TTC549 (cell line): Measurements from ENCODE around the gene LYRM4.
"Not testable (repeated sequence)": the region's sequence is repeated elsewhere in the genome, so short reads cannot be mapped to it uniquely, and the experiment has no call there.

Experiments used
- FAIRE-seq: peaks from 2 replicates; lab custom pipeline; 2012; peaks lifted over from hg19 to GRCh38; lab: Jason Lieb, UNC

The LYRM4 gene

DNA sequence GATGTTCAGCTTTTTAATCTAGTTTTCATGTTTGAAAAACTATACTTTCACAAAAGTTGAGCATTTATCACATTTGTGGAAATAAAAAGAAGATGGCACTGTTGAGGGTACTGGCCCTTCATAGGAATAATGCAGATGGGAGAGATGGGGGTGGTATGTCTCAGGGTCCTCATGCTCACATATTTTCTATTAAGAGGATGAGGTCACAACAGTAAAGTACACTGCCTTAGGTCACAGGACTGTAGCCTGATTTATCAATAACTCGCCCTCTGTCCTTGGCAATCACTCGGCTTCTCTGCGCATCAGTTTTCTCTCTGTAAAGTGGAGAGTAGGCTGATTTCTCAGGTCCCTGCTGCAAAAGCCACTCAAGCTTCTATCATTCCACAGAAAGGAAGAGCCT lies 119.7 kb downstream of the LYRM4 start:
- FAIRE-seq, result no peak

DNA sequence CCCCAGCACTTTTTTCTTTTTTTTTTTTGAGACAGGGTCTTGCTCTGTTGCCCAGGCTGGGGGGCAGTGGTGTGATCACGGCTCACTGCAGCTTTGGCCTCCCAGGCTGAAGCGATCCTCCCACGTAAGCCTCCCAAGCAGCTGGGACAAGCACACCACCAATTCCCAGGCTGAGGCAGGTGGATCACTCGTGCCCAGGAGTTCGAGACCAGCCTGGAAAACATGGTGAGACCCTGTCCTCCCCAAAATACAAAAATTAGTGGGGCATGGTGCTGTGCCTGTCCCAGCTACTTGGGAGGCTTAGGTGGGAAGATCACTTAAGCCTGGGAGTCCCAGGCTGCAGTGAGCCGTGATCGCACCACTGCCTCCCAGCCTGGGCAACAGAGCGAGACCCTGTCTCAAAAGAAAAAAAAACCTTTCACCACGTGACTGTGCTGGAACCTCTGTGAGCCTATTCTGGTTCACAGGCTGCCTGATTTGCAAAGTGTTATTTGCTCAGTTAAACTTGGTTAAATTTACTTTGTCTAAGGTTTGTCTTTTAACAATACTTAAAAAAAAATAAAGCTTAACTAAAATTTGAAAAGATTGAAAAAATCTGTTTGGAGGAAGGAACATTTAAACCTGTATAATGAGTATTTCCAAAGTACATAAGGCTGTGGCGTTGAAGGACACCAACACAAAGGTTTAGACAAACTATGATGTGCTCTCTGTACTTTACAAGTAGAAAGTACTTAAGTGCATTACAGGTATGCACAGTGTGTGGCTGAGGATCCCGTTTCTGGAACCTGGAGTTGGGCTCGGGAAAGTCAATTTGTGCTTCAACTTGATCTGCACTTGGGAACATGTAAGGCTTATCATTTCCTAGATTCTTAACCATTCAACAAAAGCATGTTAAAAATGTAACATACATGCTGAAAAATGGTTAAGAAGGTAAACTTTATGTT lies 120.7 kb downstream of the LYRM4 start:
- no peak for FAIRE-seq

DNA sequence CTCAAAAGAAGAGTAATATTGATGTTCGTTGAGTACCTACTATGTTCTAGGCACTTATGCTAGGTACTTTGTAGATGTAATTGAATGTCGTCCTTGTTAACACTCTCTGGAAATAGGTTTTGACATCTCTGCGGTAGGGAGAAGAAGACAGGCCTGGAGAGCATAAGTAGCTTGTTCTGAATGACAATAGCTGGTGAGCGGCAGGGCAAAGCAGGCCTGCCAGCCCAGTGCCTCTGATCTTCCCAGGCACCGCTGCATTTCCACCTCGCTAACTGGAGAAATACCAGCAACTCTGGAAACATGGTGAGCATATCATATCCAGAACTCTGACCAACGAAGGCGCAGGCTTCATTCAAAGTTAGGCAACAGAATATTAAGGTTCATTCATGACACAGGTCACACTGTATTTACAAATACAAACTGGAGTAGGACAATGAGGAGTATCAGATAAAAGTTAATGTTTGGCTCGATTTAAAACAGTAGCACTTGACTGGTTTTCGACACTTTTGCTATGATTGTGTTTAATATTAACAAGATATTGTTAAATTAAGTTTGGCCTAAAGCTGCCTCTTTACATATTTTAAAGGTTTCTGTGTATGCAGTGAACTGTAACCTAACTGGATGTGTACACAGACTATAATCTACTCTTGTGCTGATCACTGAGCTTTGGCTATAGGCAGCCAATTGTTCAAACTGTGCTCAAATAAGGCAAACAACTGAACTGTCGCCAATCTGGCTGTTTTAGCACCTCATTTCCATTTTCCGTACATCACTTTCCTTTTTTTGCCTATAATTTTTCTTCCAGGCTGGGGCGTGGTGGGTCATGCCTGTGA lies 121.5 kb downstream of the LYRM4 start:
- FAIRE-seq, result no peak

DNA sequence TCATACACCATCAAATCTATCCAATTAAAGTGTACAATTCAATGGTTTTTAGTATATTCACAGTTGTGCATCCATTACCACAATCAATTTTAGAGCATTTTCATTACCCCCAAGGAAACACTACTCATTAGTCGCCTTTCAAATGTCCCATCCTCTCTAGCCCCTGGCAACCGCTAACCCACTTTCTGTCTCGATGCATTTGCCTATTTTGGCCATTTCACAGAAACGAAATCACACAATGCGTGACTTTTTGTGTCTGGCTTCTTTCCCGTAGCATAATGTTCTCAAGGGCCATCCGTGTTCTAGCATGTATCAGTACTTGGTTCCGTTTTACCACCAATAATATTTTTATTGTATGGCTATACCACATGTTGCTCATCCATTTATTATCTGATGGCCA lies 123.9 kb downstream of the LYRM4 start:
- FAIRE-seq, result no peak

DNA sequence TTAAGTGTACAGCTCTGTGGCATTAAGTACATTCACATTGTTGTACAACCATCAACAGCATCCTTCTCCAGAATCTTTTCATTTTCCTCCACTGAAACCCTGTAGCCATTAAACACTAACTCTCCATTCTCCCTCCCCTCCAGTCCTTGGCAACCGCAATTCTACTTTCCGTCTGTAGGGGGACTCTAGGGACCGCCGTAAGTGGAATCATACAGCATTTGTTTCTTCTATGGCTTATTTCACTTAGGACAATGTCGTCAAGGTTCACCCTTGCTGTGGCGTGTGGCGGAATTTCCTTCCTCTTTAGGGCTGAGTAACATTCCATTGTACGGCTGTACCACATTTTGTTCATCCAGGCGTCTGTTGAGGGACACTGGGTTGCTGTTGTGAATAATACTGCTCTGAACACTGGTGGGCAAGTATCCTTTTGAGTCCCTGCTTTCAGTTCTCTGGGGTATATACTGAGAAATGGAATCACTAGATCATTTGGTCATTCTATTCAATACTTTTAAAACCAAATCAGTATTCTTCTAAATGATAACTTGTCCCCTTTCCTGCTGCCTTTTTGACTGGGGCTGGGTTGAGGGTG lies 124.9 kb downstream of the LYRM4 start:
- no peak for FAIRE-seq

DNA sequence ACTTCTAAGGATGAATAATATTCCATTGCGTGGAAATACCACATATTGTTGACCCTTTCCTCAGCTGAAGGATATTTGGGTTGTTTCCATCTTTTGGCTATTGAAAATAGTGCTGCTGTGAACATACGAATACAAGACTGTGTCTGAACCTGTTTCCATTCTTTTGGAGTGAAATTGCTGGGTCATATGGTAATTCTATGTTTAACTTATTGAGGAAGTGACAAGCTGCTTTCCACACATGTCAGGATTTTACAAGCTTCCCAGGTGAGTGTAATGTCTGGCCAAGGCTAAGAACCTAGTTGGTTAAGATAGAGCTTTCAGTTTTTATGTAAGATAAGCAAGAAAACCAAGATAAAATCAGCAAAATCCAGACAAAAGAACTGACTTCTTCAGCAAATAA lies 126.8 kb downstream of the LYRM4 start:
- no peak for FAIRE-seq

DNA sequence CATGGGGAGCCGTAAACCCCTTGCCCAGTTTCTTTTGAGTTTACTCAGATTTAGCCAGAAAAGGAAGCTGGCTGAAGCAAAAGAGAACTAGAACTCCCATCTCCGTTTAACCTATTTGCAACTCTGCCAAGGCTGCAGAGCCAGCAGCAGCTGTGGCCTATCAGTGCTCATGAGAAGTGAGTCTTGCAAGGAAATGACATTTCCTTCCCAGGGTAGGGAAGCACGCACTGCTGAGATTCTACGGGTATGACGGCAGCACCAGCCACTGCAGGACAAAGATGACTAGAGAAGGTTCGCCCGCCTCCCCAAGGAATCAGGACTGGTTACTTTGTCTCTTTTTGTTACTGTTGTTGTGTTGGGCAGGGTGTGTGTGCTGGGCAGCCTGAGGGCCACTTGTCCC lies 128.0 kb downstream of the LYRM4 start:
- no peak for FAIRE-seq

DNA sequence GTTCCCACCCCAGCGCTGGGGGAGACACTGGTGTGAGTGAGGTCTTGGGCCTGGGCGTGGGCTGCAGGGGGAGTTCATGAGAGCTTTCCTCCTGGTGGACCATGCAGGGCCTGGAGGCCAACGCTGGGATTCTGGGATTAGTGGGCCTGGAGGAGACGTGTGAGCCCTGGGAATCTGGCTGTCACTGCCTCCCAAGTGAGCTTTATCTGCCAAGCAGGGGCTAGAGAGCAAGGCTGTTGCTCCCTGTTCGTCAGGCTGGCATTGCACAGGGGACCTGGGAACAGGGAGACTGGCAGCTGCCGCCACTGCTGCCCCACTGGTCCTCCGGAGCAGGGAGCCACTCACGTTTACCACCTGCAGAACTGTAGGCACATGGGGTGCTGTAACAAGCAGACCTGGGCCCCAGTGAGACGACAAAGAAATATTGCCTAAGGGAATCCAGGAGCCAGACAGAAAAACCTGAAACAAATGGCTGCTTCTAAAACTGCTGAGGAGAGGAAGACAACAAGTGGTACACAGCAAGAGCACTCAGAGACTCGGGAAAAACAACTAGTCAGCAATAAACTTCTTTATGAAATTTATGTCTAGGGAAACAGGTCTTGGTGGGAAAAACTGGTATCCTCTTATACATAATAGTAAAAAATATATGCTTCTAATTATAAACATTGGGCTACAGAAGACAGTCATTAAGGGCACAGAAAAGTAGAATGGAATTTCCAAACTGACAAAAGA lies 130.4 kb downstream of the LYRM4 start:
- FAIRE-seq, result no peak

DNA sequence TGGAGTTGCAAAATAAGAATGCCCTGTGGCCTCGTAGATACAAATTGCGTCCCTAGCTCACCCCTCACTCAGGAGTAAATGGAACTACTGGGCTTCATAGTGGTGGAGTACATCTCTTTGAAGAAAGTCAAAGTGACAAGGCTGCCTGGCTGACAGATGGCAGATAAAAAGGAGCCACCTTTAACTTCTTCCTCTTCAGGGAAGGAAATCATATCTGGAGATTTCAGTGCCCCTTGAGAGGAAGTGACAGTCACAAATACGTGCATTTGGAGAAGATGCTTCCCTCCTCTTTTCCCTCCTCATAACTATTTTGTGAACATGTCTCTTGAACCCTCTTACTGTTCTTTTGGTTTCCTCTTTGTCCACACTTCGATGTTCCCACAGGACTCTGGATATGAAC lies 132.4 kb downstream of the LYRM4 start:
- no peak for FAIRE-seq

DNA sequence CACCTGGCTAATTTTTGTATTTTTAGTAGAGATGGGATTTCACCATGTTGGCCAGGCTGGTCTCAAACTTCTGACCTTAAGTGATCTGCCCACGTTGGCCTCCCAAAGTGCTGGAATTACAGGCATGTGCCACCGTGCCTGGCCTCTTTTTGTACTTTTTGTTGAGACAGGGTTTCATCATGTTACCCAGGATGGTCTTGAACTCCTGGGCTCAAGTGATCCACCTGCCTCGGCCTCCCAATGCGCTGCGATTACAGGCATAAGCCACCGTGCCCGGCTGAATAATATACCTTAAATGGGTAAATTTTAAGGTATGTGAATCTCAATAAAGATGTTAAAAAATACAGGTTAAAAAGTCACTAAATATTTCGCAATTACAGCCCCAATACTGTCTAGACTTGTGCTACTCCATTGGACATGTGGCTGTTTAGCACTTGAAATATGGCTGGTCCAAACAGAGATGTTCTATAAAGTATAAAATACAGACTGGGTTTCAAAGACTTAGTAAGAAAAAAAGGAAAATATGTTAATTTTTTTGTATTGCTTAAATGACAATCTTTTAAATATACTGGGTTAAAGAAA lies 133.6 kb downstream of the LYRM4 start:
- no peak for FAIRE-seq

DNA sequence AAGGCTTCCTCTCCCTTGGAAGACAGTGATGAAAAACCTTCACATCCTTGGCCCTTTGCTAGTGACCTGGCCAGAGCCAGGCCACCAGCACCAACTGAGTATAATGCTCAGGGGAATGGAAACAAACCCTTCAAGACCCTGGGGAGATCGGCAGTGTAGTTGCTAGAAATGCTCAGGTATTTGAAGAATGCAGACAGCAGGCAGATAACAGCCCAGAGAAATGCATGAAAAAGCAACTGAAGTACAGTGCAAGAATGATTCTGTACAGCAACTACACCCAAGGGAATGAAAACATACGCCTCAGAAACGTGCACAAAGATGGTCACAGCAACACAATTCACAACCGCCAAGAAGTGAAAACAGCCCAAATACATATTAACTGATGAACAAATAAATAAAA lies 134.5 kb downstream of the LYRM4 start:
- FAIRE-seq, result no peak

DNA sequence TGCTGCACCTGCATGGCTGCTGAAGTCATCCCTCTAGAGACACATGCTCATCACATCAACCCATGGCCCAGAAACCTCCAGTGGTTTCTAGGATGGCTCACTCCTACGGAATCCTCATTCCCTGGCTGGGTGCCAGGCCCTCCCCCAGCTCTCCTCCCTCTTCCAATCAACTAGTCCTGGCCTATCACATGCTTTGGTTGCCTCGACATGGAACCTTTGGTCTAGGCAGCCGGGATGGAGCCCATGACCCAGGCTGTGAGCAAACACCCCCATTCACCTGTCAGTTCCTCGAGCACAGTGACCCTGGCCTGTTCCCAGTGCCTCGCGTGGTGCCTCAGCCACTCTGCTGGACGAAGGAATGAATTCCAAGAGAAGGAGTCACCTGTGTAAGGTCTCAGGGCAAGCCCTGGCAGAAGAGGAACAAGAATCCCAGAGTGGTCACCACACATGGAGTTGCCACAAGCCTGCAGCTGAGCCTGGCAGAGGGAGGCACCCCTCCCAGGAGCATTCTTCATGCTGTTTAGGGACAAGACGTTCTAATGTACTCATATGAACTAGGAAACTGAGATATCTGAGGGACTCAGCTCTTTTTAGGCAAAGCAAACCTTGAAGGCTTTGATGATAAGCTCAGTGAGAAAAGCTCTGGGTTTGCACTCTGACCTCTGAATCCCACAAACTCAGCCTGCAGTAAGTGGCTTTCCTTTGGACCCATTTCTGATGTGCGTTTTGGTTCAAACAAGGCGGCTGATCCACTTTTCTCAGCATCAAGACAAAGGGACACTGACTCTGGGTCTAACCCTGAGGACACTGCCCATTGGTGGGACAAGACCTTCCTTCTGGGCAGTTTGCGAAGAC lies 135.4 kb downstream of the LYRM4 start:
- FAIRE-seq, result no peak

DNA sequence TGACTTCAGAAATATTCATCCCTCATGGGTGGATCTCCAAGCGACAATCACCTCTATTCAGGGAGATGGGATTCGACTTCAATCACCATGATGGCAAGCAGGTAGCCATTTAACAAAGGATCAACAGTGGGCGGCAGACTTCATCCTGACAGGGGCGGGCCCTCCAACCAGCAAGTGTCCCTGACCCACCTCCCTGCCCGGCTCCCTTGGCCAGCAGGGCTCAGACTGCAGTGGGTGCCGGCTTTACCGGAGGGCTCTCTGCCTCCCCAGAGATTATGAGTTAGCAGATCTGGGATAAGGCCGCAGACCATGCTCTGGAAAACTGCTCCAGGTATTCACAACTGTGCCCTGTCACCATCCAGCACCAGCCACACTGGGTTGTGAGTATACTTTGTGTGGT lies 136.2 kb downstream of the LYRM4 start:
- FAIRE-seq, result no peak

DNA sequence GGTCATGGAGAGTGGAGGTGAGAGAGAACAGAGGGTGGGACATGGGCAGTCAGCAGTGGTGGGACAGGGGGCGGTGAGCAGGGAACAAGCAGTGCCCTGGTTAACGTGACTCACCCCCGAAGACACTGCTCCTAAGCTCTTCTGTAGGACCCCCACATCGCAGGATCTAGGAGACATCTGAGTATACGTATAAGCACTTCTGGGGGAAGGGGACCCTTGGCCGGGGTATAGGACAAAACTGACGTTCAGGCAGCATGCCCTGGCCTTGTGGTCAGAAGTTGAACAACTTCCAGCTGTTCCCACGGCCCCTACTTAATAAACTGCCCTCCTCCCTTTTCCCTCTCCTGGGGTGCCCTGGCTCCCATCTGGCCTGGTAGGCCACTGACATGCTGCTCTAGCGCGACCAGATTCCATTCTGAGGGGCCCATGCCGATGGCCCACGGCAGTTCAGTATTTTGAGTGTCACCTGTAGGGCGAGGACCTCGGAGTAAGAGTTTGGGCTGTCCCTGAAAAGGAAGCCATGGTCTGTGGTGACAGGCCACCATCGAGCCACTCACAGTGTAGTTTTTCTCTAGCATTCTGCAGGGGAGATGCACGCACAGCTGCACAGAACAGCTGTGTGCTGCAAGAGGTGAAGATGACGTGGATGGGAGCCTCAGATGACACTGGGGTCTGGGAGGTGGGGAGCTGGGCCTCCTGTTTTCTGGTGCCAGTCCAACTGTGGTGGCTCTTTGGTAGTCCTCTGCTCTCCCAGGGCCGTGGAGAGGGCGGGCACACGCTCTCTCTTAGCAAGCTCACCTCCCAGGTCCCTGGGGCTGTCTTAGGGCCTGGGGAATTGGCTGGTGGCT lies 137.2 kb downstream of the LYRM4 start:
- no peak for FAIRE-seq

DNA sequence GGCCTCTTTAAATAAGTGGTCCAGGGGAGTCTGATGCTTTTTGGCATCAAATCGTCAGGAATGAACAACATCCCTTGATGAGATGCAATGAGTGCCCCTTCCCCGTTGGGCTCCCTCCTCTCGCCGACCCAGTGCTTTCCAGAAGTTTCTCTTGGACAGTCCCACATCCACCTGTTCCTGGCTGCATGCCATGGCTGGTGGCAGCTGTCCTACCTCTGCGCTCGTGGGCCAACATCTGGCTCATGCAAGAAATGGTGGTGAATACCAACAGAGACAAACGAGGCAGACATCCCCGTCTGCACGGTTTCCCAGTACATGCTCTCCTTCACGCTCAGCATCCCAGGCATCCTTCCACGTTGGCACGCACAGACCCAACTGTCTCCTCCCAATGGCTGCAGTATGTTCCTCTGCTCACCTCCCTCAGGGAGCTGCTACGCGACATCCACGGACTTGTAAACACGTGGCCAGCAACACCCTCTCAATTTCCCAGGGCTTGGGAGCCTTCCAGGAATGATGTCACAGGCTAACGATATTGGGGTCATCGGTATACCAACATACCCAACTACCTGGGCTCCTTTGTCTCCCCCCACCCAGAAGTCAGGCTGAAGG lies 138.1 kb downstream of the LYRM4 start:
- no peak for FAIRE-seq

DNA sequence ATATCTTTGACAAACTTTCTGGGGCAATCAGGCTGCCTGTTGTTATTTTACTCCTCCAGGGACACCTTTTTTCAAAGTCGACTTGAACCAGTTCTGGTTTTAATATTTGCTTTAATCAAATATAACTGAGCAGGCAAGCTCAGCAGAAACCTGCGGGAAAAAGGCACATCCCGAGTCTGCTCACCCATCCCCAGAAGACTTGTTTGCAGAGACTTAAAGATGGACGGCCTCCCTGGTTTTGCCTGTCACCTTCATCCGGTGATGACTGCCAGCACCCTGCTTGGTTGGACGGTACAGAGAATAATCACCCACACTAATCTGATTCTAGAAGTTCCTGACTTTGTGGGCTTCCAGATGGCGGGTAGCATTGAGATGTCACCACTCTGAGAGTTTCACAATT lies 138.8 kb downstream of the LYRM4 start:
- FAIRE-seq, result no peak

DNA sequence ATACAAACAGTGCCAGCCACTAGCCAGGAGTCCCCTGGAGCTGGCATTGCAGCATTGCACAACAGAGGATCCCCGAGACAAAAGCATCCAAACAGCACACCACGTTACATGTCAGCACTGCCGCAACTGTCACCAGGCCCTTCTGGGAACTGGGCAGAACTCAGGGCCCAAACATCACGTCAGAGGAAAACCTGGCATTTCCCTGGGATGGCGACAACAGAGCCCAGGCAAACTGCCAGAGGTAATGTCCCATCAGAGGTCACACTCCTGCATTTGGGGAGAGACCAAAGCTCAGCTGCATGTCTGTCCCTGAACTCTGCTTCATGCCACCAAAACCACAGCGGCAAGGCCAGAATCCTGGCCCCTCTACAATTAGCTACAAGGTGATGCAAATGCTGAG lies 139.3 kb downstream of the LYRM4 start:
- FAIRE-seq, result no peak

DNA sequence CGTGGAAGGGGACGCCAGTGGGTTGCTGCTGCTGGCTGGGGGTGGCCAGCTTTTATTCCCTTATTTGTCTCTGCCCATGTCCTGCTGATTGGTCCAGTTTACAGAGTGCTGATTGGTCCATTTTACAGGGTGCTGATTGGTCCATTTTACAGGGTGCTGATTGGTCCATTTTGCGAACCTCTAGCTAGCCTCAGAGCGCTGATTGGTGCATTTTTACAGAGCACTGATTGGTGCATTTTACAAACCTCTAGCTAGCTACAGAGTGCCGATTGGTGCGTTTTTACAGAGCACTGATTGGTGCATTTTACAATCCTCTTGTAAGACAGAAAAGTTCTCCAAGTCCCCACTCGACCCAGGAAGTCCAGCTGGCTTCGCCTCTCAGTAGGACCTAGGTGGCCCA lies 140.2 kb downstream of the LYRM4 start:
- FAIRE-seq, result not testable (repeated sequence)

DNA sequence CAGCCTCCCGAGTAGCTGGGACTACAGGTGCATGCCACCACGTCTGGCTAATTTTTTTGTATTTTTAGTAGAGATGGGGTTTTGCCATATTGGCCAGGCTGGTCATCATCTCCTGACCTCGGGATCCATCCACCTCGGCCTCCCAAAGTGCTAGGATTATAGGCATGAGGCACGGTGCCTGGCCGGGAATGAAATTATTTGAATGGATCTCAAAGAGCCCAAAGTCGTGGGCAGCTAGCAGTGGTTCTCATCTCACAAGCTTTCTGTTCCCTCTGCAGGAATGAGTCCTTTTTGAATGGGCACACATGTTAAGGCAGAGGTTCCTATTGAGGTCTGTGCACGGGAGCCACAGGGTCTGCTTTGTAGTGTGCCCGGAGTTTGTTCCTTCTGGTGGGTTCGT lies 140.7 kb downstream of the LYRM4 start:
- no peak for FAIRE-seq
